Sciatic nerve (tissue), 2 donors: Measurements from ENCODE around the gene DUSP6. TPM values are rescaled to one million over a fixed set of nuclear protein-coding genes. Genes with fewer than 3 reads are reported as not detected.

Experiments used
- ATAC-seq: fragments of 200-7000 bp; cut with Tn5 transposase; one replicate; pipeline ENCODE4 v1.9.1; 2020; ENCODE audit warnings: mild to moderate bottlenecking, moderate library complexity
- DNase-seq: peaks from one replicate; pipeline ENCODE4 v3.0.0-alpha.2; 2020; ENCODE audit warnings: low spot score
- intact Hi-C: fragments of 100-400 bp; cut with DNase I; formaldehyde crosslinking; loops from one replicate; pipeline ENCODE4 v1.14.2; 2022
- total RNA-seq: library from RNA; stranded (reverse); fragmentation: NEBNext Ultra II Directional; extraction: Animal tissue kit (Norgen Biotek cat#: 25700); gene quantifications from one replicate; pipeline ENCODE4 v1.2.1, GENCODE V29; 2021
- donor health status: DM: no; HTN: no; CAD: no.
- donor health status: DM: no; HTN: no; CAD: no.

The DUSP6 gene
- total RNA-seq, 1 donor from 2014 or later, result 93.3 TPM

DNA sequence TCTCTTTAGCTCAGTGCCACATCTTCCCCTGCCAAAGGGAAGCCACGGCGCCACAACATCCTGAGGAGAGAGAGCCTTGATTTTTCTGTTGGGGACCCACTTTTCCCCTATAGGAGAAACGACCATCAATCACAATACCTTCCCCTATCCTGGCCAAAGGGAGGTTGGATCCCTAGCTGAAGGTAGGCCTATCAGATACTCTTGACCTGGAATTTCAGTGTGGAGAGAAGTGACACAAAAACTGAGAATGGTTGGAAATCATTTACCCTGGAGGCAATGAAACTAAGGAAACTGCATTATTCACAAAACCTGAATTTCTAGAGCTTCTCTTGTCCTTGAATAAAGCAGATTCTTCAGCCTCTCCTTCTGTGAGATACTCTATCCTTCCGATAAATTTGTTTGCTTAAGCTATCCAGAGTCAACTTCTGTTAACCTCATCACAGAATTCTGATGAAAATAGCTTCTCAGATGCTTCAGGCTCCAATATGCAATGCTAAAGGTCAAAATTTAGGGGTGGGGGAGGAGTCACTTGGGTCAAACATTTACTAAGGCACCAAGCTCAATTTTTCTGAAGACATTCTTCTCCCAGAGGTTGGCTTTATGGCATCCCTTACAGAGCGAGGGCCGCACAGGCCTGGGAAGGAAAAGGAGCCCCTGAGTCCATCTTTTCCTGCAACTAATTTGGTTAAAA is 27.0 kb upstream of the DUSP6 start:
- intact Hi-C loops, result no loop called here
- ATAC-seq (no peak), DNase-seq (no peak)

DNA sequence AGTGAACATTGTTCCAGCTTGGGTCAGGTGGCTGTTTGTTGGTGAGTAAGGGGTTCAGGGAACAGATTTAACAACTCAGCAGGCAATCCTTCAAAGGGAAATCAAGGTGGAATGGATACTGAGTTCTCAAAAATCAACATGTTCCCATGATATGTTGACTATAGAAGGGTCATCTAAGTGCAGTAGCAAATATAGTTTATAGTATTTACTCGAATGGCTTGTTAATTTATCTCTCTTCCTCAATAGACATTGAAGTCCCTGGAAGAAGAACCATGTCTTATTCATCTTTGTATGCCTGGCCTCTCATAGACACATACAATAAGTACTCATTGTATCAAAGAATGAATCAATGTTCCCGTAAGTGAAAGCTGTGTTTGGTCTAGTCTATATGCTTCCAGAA is 24.5 kb upstream of the DUSP6 start:
- DNase-seq (no peak), ATAC-seq (no peak)
- intact Hi-C loops, result no loop called here

DNA sequence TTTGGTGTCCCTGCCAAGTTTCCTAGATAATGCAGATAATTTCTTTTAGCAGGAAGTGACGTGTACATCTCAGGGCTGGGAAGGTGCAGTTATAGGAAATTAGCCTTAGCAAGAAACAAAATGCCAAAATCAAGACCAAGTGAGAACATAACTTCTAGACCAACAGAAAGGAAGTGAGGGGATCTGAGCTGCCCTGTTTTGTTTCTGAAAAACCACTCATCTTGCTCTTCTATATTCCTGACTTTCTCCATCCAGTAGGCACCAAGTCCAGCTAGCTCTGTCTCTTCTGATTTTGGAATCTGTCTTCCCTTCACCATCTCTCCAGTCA is 23.9 kb upstream of the DUSP6 start:
- no peak for ATAC-seq
- intact Hi-C loops, result no loop called here
- DNase-seq, result no peak

DNA sequence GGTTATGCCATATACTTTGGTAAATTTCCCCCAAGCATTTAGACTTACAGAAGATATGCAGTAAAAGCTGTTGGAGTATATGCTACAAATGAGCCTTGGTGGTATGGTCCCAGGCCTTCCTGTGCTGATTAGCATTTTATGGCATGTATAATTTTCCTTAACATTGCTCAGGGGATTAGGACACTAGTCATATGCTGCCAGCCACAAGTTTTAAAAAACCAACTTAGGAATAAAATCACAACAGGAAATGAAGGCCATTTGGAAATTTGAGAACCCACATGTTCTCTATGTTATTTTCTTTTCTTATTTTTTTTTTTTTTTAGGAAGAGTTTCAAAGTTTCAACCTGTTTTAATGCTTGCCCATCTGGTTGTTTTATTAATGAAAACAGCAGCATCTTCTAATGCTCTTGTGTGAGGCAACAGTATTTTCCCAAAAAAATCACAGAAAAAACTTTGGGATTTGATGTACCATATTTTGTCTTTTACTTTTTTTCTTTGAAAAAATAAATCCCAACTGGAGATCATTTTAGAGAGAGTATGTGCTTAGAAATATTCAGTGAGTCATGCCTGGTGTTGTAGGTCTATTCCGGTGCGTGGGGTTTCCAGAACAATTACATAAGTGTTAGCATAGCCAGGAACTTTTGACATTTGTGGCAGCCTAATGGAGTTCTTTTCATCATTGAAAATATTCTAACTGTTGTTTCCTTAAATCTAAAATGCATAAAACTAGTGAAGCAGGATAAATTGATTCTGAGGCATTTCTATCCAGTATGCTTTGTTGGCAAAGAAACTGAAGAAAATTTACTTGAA is 21.7 kb upstream of the DUSP6 start:
- intact Hi-C loops, result no loop called here
- ATAC-seq, result peak; percentile 93
- DNase-seq, result no peak

DNA sequence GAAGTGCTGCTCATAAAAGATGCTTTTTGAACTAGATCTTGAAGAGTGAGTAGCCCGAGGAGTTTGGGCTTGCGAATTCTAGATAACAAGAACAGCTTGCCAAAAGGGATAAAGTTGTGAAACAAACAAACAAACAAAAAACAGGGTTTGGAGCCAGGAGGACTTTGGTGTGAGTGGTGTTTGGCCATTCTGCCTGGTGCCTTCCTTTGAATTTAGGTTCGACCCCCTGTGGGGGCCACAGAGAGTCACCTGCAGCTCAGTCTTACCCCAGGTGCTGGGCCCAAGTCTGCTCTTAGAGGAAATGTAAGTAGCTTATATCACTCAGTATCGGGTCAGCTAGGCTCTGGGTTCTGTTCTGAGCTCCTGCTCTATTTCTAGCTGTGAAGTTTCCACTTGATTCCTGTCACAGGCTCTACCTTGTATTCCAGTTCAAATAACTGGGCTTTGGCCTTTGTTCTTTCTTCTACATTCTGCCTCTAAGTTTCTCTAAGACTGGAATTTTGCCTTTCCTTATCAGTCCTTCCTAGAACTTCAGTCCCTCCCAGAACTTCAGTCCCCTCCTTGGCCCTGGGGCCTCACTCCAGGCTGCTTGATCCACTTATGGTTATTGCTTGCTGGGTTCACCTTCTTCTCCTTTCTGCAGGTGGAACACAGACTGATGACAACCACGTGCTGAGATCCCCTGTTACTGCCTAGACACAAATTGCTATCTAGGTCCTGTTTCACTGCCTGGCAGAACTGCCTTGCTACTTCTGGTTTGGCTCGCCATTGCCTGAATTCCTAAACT is 20.5 kb upstream of the DUSP6 start:
- ATAC-seq (no peak), DNase-seq (no peak)
- intact Hi-C loops, result no loop called here

DNA sequence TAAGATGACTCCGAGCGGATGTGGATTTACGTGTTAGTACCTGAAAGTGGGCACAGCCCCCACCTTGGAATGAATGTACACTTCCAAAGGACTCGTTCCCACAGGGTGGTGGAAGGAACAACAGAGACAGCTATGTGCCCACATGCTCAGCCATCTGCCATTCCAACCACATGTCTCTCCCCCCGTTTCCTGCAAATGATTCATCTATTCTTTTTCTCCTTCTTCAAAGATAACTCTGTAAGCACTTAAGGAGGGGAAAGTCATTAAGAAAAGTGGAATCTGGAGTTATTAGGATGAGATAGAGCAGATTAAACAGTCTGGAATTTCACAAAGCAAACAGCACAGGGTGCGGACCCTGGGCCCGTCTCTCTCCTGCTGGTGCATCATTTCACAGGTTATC is 18.5 kb upstream of the DUSP6 start:
- DNase-seq (no peak), ATAC-seq (no peak)
- intact Hi-C loops, result no loop called here

DNA sequence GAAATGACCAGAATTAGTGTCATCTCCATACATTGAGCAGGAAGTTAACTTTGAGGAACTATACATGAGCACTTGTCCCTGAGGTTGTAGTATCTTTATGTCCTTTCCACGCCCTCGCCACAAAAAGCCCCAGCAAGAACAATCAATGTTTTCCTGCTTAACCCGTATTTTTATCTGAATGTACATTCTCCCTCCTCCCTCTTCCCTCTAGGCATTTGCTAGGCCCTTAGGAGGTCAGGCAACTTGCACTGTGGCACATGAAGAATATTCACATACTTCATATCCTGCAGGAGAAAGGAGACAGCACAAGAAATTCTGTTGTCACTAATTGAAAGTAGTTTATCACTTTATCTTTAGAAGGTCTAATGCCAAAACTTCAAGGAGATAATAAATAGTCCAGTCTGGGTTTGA is 18.1 kb upstream of the DUSP6 start:
- DNase-seq (no peak), ATAC-seq (no peak)
- intact Hi-C loops, result no loop called here

DNA sequence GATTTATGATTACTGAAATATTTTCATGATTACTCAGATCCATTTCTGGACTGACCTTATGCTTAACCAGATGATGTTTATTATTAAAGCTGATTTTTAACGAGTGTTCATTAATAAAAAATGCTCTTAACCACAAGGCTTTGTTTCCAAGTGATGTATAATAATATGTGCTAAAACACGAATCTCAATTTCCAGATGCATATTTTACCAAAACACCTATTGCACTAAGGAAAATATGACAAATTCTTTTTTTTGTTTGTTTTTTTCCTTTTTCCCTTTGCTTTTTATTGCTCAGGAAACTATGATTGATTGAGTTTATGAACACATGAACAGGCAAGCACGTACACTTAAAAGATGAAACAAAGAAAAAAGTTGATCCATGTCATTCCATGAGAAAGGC is 16.9 kb upstream of the DUSP6 start:
- ATAC-seq, result no peak

DNA sequence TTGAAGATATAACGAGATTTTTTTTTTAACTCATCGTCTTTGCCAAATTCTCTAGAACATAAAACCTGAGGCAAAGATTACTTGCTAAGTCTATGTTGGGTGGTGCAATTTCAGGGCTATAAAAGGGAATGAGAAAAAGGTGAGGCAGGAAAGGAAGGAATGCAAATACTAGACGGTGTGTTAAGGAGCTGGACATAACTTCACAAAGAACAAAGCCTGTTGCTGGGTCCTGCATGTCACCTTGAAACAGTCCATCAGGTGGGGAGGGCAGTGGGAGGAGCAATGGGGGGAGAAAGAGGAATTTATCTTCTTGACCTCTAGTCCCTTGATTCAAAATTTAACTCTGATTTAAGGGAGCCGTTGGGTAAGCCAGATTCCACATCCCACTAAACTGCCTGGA is 16.1 kb upstream of the DUSP6 start:
- no peak for ATAC-seq
- DNase-seq, result no peak
- intact Hi-C loops, result no loop called here

More for the DNA sequence above, 16.9 kb upstream of the DUSP6 start:
- intact Hi-C loops, result no loop called here
- no peak for DNase-seq

DNA sequence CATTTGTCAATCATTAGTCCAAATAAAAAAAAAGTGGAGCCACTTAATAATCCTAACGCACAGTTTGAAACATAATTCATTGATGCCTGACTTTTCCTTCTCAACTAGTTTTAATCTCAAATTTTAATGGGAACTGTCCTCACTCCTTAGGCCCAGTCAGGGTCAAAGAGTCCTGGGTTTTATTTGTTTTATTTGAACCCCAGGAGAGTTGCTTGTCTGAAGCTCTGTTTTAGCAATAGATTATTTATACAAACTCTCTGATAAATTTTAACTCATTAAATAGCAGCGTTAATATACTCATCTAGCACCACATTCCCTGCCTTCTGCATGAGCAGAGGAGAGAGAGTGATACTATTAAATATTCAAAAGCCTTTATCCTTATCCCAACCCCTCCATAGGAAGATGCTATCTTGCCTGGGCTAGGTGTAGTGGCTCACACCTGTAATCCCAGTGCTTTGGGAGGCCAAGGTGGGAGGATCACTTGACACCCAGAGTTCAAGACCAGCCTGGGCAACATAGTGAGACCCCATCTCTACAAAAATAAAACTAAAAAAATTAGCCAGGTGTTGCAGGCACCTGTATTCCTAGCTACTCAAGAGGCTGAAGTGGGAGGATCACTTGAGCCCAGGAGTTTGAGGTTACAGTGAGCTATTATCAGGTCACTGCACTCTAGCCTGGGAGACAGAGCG is 14.5 kb upstream of the DUSP6 start:
- intact Hi-C loops, result no loop called here
- ATAC-seq, result no peak

DNA sequence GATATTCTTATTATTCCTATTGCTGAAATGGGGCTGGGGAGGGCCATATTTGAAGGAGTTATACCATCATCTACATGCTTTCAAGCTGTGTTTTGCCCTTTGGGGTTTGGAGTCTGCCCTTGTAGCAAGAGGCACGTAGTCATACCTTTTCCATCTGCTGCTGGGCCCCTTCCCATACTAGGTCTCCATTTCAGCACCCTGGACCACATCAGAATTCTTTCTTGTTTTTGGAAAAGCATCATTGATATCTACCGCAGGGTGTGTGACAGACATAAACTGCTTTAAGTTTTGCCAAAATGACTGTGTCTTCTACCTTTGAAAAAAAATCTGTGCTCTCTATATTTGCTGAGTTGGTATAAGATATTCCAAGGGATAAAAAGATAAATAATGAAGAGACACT is 12.3 kb upstream of the DUSP6 start:
- intact Hi-C loops, result no loop called here
- DNase-seq, result no peak
- ATAC-seq, result no peak

More for the DNA sequence above, 14.5 kb upstream of the DUSP6 start:
- DNase-seq, result no peak

DNA sequence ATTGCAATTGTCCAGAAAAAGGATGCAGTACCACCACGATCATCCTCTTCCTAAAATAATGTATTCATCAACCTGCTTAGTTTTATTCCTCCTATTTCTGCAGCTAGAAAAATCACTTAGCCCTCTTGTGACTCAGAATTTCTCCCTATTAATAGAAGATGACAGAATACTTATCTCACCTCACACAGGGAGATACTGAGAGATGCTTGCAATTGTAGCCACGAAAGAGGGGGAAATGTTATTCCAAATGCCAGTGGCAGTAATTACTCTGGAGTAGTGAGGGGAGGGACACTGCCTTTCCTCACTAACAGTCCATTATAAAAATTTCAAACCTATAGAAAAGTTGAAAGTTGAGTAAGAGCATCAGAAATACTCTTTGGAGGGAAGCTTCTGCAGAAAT is 11.8 kb upstream of the DUSP6 start:
- ATAC-seq (no peak), DNase-seq (no peak)
- intact Hi-C loops, result no loop called here

DNA sequence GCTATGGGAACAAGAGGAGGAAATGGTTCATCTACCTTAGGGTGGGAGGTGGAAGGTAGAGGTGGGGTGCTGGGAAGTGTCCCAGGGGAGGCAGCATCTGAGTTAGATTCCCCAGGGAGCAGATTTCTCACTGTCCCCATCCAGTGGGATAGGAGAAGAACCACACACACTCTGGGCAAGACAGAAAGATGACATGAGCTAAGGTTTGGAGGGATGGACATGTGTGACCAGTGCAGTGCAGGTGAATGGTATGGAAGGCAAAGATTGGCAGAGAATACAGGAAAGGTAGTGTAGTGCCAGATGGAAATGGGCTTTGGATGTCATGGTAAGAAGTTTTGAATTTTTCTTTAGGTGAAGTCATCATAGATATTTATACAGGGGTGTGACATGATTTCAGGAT is 11.3 kb upstream of the DUSP6 start:
- intact Hi-C loops, result no loop called here
- DNase-seq, result no peak
- no peak for ATAC-seq

DNA sequence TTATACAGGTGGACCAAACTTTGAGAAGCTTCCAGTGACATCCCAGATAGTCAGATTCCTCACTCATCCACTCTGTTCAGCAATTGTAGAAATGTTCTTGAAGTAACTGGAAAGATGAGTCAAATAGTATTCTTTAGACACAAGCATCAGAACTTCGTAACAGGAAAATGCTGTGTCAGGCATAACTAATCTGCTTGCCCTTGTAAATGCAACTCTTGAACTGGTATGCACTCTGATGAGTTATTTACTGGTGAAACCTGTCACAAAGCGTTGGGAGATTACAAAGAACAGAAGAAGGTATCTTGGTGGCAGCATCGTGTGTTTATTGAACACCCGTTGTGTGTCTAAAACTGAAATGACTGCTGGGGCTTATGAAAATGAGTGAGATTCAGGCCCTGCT is 10.8 kb upstream of the DUSP6 start:
- ATAC-seq, result no peak
- no peak for DNase-seq
- intact Hi-C loops, result no loop called here

DNA sequence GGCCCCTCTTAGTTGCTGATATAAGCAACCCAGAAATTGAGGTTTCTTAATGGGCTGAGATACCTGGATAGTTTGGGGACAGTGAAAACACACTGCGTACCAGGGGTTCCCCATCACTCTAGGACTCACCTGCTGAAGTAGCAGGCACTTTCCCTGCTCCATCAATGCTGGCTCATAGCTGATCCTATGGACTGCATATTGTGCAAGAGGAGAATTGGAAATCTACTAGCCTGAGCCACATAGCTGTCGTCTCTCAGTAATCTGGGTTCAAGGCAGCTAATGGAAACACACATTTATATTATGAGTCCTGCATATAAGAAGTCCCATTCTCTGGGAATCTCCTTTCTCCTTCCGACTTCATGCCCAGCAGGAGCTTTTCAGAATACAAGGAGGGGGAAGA is 7.3 kb upstream of the DUSP6 start:
- no peak for ATAC-seq
- DNase-seq, result no peak
- intact Hi-C loops, result no loop called here

DNA sequence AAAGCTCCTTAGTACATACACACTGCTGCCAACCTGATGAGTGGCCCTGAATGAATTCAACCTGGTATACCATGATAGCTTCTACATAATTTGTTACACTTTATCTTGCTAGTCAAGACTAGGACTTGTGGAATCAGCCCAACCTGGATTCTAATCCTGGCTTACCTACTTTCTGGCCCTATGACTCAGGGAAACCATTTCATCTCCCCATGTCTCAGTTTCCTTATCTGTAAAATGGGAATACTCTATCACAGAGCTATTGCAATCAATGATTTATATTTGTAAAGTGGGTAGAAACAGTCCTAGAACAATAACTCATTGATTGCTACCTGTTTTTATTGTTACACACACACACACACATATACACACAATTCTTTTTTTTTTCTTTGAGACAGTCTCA is 6.5 kb upstream of the DUSP6 start:
- DNase-seq (no peak), ATAC-seq (no peak)
- intact Hi-C loops, result no loop called here

DNA sequence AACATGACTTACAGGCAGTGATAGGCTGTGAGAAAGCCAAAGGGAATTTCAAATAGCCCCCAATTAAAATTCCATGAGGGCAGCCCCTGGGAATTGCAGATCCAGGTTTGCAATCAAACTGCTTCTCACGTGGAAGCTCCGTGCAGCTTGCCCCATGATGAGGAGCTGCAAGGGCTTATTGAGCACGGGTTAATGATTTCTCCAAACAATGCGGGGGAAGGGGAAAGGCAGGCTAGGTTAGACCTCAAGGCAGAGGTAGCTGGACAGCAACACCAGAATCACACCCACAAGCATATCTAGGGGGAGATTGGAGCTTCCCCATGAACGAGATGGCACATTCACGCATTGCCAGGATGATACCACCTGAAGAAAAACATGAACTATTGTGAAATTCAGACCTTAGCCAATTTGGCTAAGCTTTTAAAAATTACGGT is 5.0 kb upstream of the DUSP6 start:
- intact Hi-C loops, result no loop called here
- DNase-seq, result no peak

DNA sequence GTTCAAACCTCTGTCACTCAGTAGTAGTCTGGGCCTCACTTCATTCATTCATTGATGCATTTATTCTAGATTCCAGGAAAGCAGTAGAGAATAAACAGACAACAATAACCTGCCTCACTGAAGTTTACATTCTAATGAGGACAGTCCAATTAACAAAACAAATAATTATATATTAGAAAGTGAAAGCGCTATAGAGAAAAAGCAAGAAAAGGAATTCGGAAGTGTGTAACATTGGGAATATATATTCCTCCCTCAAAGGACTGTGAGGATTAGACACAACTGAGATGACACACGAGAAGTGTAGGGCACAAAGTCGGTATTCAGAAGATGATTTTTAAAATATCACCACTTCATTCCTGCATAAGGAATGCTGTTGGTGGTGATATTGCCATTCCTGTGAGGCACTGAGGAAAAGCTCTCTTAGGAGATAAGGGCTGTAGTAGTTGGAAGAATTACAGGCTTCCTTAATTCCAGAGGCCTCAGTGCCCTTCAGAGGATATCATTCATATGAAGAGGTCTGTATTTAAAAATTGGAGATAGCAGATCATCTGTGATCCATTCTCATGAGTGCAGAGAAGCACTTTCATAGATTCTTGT is 3.9 kb upstream of the DUSP6 start:
- ATAC-seq (no peak), DNase-seq (no peak)
- intact Hi-C loops, result no loop called here

More for the DNA sequence above, 5.0 kb upstream of the DUSP6 start:
- no peak for ATAC-seq
